SU-DHL-6 (cell line): ENCODE measurements around the gene GOLGA1.
A peak's percentile ranks its signal among the peaks of the same experiment; 100 is the strongest.

Source experiments
- H2AFZ ChIP-seq: fragments of 200-600 bp; sonication (generic); 2 replicates; pipeline ENCODE4 v1.6.1; 2014; ENCODE audit warnings: low read depth, mild to moderate bottlenecking, moderate library complexity, mixed read lengths, antibody characterized with exemption, low read length; ENCODE audit not compliant: severe bottlenecking
- H3F3A ChIP-seq: fragments of 200-600 bp; shearing (Covaris generic); 2 replicates; pipeline ENCODE4 v1.6.0; 2016; ENCODE audit warnings: antibody characterized with exemption, mild to moderate bottlenecking; ENCODE audit not compliant: insufficient read depth
- H3K27ac ChIP-seq: fragments of 200-600 bp; sonication (generic); 2 replicates; pipeline ENCODE4 v1.5.1; 2016; ENCODE audit warnings: low read depth, mild to moderate bottlenecking, low read length, moderate library complexity, mixed read lengths
- H3K27me3 ChIP-seq: fragments of 200-600 bp; sonication (generic), shearing (Covaris generic); 2 replicates; pipeline ENCODE4 v1.6.0; 2014; ENCODE audit warnings: mild to moderate bottlenecking, low read length
- H3K36me3 ChIP-seq: fragments of 200-600 bp; sonication (generic); 2 replicates; pipeline ENCODE4 v1.6.1; 2014; ENCODE audit warnings: mild to moderate bottlenecking, low read length, mixed read lengths
- H3K4me2 ChIP-seq: fragments of 300-600, 200-600 bp; shearing (Covaris generic), sonication (generic); 2 replicates; pipeline ENCODE4 v1.6.0; 2014; ENCODE audit warnings: low read length, low read depth, mild to moderate bottlenecking; ENCODE audit not compliant: poor library complexity, severe bottlenecking
- H3K4me3 ChIP-seq: fragments of 200-600 bp; sonication (generic); 2 replicates; pipeline ENCODE4 v1.5.1; 2014; ENCODE audit warnings: antibody characterized with exemption, low read length, mild to moderate bottlenecking, mixed read lengths; ENCODE audit not compliant: insufficient read depth, poor library complexity, severe bottlenecking
- H3K79me2 ChIP-seq: fragments of 200-600 bp; sonication (generic); 2 replicates; pipeline ENCODE4 v1.6.1; 2014; ENCODE audit warnings: mild to moderate bottlenecking, low read length, moderate library complexity; ENCODE audit not compliant: insufficient read depth
- H3K9ac ChIP-seq: fragments of 200-600 bp; sonication (generic); 2 replicates; pipeline ENCODE4 v1.7.0; 2014; ENCODE audit warnings: mild to moderate bottlenecking, low read length
- H3K9me2 ChIP-seq: fragments of 200-600 bp; sonication (generic); replicated peaks from 2 replicates; pipeline ENCODE4 v1.6.1; 2014; ENCODE audit warnings: low read length; ENCODE audit not compliant: insufficient read depth
- H3K9me3 ChIP-seq: fragments of 200-600 bp; sonication (generic); 2 replicates; pipeline ENCODE4 v1.6.1; 2014; ENCODE audit warnings: low read length, mixed read lengths; ENCODE audit not compliant: insufficient read depth
- H4K20me1 ChIP-seq: fragments of 200-600 bp; sonication (generic); 2 replicates; pipeline ENCODE4 v1.6.1; 2014; ENCODE audit warnings: low read depth, mild to moderate bottlenecking, antibody characterized with exemption, low read length, moderate library complexity, mixed read lengths
- EZH2phosphoT487 ChIP-seq: fragments of 200-600 bp; sonication (generic), shearing (Covaris generic); conservative IDR thresholded peaks from 2 replicates; pipeline ENCODE4 v1.6.1; 2018; ENCODE audit warnings: mild to moderate bottlenecking, antibody characterized with exemption, low read length, moderate library complexity, mixed read lengths
- TF ChIP-seq, protein P1 (sequence below): fragments of 200-600 bp; sonication (generic); IDR thresholded peaks from one replicate; pipeline ENCODE4 v1.5.1; 2017; ENCODE audit warnings: antibody characterized with exemption, mild to moderate bottlenecking, low read length, moderate library complexity; ENCODE audit not compliant: insufficient read depth, poor library complexity, severe bottlenecking

Gene GOLGA1

DNA sequence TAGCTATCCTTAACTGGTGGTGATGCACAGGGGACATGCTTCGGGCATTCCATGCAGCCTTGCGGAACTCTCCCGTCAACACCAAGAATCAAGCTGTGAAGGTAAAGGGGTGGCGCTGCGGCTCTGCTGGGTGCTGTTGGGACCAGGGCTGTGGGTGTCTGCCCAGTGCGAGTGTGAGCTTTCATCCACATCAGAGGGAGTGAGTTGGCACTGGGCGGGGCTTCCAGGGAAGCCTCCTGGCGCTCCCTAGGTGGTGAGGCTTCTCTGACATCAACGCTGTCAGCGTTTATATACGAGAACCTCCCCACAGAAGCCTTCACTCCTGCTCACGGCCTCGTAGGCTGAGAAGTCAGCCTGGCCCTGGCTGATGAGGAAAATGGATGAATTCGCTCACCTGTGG lies 67.2 kb downstream of the GOLGA1 start:
- no peak overlapping the region for H3K9ac ChIP-seq
- no peaks in the 10 kb centered on the region for H3K9me2 ChIP-seq
- no peak overlapping the region for H3K4me3 ChIP-seq
- no peaks in the 10 kb centered on the region for H3K27me3 ChIP-seq
- no peak overlapping the region for H3K27ac ChIP-seq
- no peak overlapping the region for H3K4me2 ChIP-seq
- H3F3A ChIP-seq = peaks cover 13% of the 10 kb centered on the region
- no peak overlapping the region for H2AFZ ChIP-seq
- peaks cover 3% of the 10 kb centered on the region for H3K36me3 ChIP-seq
- H4K20me1 ChIP-seq = peaks cover 11% of the 10 kb centered on the region; the same call in 1 of the 2 replicates
- TF ChIP-seq, protein P1, sequence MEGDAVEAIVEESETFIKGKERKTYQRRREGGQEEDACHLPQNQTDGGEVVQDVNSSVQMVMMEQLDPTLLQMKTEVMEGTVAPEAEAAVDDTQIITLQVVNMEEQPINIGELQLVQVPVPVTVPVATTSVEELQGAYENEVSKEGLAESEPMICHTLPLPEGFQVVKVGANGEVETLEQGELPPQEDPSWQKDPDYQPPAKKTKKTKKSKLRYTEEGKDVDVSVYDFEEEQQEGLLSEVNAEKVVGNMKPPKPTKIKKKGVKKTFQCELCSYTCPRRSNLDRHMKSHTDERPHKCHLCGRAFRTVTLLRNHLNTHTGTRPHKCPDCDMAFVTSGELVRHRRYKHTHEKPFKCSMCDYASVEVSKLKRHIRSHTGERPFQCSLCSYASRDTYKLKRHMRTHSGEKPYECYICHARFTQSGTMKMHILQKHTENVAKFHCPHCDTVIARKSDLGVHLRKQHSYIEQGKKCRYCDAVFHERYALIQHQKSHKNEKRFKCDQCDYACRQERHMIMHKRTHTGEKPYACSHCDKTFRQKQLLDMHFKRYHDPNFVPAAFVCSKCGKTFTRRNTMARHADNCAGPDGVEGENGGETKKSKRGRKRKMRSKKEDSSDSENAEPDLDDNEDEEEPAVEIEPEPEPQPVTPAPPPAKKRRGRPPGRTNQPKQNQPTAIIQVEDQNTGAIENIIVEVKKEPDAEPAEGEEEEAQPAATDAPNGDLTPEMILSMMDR = no peak
- TF ChIP-seq EZH2phosphoT487 = no peak
- H3K9me3 ChIP-seq = no peaks in the 10 kb centered on the region
- H3K79me2 ChIP-seq = peaks cover 57% of the 10 kb centered on the region

DNA sequence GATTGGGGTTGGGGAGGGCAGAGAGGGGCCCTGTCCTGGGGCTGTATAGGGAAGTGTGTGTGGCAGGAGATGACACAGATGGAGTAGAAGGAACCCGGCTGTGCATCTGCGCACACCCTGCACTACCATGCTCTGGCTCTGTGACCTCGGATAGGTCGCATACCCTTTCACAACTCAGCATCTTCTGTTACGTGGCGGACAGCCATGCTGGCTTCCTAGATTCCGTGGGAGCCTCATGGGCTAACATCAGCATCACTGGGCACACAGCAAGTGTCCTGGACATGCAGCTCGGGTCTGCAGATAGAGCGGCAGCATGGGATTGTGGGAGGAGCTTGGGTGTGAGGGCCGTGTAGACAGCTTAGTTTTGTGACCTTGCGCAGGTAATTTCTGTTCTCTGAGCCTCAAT lies 69.7 kb downstream of the GOLGA1 start:
- Histone ChIP-seq H3K9ac (peak overlapping the region; percentile 100), H3K4me3 (peak overlapping the region; percentile 94), H3K36me3 (no peaks in the 10 kb centered on the region; the same call in 1 of the 2 replicates), H3K79me2 (peaks cover 71% of the 10 kb centered on the region), H3K9me3 (no peaks in the 10 kb centered on the region), H3K9me2 (no peaks in the 10 kb centered on the region), H3K4me2 (peak overlapping the region; percentile 76), H3F3A (peaks cover 17% of the 10 kb centered on the region), H3K27ac (peak overlapping the region; percentile 76), H4K20me1 (peaks cover 11% of the 10 kb centered on the region; the same call in 1 of the 2 replicates), H2AFZ (no peak overlapping the region), H3K27me3 (no peaks in the 10 kb centered on the region)
- no peak for TF ChIP-seq EZH2phosphoT487
- TF ChIP-seq, protein P1 = no peak

DNA sequence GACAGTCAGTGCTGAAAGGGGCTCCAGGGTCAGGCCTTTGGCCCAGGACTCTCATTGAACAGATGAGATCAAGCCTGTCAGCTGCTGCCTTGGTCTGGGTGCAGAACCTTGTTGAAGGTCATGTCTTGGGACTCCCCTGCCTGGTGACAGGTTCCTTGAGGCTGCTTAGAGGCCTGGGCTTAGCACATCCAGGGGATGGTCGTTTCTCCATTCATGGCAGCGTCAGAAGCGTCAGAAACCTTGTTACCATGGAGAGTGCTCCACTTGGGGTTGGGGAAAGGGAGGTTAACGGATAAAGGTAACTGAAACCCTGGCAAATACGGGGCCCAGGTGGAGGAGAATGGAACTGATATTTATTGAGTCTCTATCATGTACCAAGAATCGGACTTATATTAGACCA lies 70.2 kb downstream of the GOLGA1 start:
- Histone ChIP-seq H3K27ac (peak overlapping the region; percentile 76), H3K9me2 (no peaks in the 10 kb centered on the region), H3K27me3 (no peaks in the 10 kb centered on the region), H3F3A (peaks cover 17% of the 10 kb centered on the region), H3K4me3 (peak overlapping the region; percentile 94), H2AFZ (no peak overlapping the region), H3K79me2 (peaks cover 71% of the 10 kb centered on the region), H4K20me1 (peaks cover 11% of the 10 kb centered on the region; the same call in 1 of the 2 replicates), H3K9ac (peak overlapping the region; percentile 100), H3K4me2 (peak overlapping the region; percentile 76), H3K36me3 (no peaks in the 10 kb centered on the region; the same call in 1 of the 2 replicates), H3K9me3 (no peaks in the 10 kb centered on the region)
- no peak for TF ChIP-seq EZH2phosphoT487
- TF ChIP-seq, protein P1 = no peak
